ENCODE data around the gene ATP5F1D. TPM values are rescaled to one million over a fixed set of nuclear protein-coding genes. Genes with fewer than 3 reads are reported as not detected.

ATP5F1D gene
- total RNA-seq, 6 donors from 2014 or later: 56.0 to 187 (median 113) TPM

DNA sequence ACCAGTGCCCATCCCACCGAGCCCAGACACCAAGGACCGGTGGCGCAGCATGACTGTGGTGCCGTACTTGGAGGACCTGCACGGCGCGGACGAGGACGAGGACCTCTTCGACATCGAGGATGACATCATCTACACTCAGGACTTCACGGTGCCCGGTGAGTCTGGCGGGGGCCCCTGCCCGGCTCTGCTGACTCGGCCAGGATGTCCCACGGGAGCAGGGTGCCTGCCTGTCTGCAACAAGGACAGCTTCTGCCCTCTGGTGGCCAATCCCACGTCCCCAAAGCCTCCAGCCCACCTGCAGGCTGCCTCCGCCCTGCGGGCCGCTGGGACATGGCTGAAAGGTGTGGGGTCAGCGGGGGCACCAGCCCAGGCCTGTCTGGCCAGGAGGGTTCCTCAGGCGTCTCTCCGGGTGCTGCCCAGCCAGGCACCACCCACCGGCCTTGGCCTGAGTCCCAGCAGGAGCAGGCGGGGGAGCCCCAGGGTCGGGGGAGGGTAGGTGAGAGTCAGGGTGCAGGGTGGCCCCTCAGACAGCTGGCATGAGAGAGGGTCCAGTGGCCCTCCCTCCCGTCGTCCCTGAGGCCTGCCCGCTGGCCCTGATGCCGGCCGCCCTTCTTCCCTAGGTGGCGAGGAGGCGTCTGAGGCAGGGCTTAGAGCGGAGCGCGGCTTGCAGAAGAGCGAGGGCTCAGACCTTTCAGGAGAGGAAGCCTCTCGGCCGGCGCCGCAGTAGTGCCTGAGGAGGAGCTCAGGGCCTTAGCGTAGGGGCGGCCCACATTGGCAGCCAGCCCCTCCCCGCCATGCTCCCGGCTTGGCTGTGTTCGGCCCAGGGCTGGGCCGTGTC is 18.3 kb upstream of the ATP5F1D start:
- DNase-seq (peak in 1 of 2 donors; percentile 80), ATAC-seq (ENCODE audit: low FRiP score in 2 of 2) (no peak)
- 75 to 87% methylated on average over 4 to 42 of the region's 48 CpGs for WGBS, 2 donors
- Histone ChIP-seq H3K4me1 (peaks cover 0 to 11% (median 5%) of the 10 kb centered on the region in 4 donors), H3K9me3 (no peaks in the 10 kb centered on the region), H3K4me3 (no peak overlapping the region), H3K27me3 (no peaks in the 10 kb centered on the region), H3K27ac (peak overlapping the region in 1 of 4 donors; percentile 35), H3K36me3 (peaks cover 11 to 86% (median 68%) of the 10 kb centered on the region in 4 donors)
- TF ChIP-seq POLR2AphosphoS5 (IDR thresholded peaks at IDR 0.05) (no peak), POLR2A (IDR thresholded peaks at IDR 0.05) (no peak), EP300 (IDR thresholded peaks at IDR 0.05) (no peak)
- TF ChIP-seq, protein P1, sequence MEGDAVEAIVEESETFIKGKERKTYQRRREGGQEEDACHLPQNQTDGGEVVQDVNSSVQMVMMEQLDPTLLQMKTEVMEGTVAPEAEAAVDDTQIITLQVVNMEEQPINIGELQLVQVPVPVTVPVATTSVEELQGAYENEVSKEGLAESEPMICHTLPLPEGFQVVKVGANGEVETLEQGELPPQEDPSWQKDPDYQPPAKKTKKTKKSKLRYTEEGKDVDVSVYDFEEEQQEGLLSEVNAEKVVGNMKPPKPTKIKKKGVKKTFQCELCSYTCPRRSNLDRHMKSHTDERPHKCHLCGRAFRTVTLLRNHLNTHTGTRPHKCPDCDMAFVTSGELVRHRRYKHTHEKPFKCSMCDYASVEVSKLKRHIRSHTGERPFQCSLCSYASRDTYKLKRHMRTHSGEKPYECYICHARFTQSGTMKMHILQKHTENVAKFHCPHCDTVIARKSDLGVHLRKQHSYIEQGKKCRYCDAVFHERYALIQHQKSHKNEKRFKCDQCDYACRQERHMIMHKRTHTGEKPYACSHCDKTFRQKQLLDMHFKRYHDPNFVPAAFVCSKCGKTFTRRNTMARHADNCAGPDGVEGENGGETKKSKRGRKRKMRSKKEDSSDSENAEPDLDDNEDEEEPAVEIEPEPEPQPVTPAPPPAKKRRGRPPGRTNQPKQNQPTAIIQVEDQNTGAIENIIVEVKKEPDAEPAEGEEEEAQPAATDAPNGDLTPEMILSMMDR (IDR thresholded peaks at IDR 0.05): peak in 3 of 6 experiments; percentile 11 to 42 (median 28)

DNA sequence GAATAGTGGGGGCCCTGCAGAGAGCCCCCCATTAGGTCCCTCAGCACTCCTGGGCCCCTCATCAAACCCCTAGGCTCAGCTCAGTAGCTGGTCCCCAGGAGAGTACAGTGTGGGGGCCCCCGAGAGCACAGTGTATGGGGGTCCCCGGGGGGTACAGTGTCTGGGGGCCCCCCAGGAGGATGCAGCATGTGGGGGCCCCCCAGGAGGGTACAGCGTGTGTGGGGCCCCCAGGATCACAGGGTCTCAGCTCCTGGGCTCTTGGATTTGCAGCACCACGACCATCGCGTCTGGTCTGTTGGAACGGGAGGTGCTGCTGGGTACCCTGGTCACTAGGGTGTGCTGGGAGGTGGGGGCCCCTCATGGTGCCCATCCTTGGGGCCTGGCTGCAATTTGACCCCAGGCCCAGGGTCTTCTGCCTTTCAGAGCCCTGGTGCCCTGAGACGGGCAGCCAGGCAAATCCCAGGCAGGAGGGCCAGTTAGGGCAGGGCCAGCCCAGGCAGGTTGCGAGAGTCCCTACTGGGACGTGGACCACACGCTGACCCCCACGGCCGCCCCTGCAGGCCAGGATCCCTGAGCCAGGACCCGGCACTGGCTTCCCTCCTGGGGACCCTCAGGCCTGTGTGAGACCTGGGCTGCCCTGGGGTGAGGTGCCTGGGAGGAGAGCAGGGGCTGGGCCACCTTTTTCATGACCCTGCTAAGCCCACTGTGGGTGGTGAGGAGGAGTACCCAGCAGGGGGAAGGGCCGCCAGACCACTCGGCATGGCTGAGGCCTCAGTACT is 17.3 kb upstream of the ATP5F1D start:
- H3K27ac ChIP-seq: no peak overlapping the region
- peaks cover 11 to 87% (median 70%) of the 10 kb centered on the region in 4 donors for H3K36me3 ChIP-seq
- ATAC-seq (ENCODE audit: low FRiP score in 2 of 2) (no peak), DNase-seq (no peak)
- TF ChIP-seq POLR2A (IDR thresholded peaks at IDR 0.05): no peak
- no peak for TF ChIP-seq POLR2AphosphoS5 (IDR thresholded peaks at IDR 0.05)
- TF ChIP-seq, protein P1 (IDR thresholded peaks at IDR 0.05): no peak
- no peak for TF ChIP-seq EP300 (IDR thresholded peaks at IDR 0.05)
- no peaks in the 10 kb centered on the region for H3K27me3 ChIP-seq
- H3K4me1 ChIP-seq: peaks cover 0 to 6% (median 5%) of the 10 kb centered on the region in 4 donors
- no peak overlapping the region for H3K4me3 ChIP-seq
- WGBS, 2 donors: 93% methylated on average over 6 of the region's 16 CpGs; no CpG with 5 or more reads in 1 of the 2 donors
- no peaks in the 10 kb centered on the region for H3K9me3 ChIP-seq

DNA sequence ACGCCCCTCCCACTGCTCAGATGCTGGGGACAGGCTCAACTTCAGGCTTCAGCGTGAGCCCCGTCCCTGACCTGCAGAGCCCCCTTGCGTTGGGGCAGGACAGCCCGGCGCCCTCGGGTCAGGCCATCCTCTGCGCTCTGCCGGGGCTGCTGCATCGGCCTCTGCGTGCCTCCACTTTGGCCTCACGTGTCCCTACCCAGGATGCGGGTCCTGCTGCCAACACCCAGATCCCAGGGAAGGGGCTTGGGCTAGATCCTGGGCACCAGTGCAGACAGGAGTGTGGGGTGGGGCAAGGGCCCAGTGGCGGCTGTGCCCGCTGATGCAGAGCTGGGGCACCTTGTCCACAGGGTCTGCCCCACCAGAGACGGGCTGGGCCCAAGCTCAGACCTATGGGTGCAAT is 16.7 kb upstream of the ATP5F1D start:
- no peaks in the 10 kb centered on the region for H3K27me3 ChIP-seq
- H3K9me3 ChIP-seq: no peaks in the 10 kb centered on the region
- H3K4me1 ChIP-seq: peaks cover 0 to 6% (median 5%) of the 10 kb centered on the region in 4 donors
- TF ChIP-seq EP300 (IDR thresholded peaks at IDR 0.05) (no peak), POLR2AphosphoS5 (IDR thresholded peaks at IDR 0.05) (no peak), POLR2A (IDR thresholded peaks at IDR 0.05) (no peak)
- TF ChIP-seq, protein P1 (IDR thresholded peaks at IDR 0.05): no peak
- H3K36me3 ChIP-seq: peaks cover 11 to 85% (median 69%) of the 10 kb centered on the region in 4 donors
- H3K4me3 ChIP-seq: no peak overlapping the region
- DNase-seq: peak in 1 of 2 donors; percentile 51
- 93 to 94% methylated on average over 10 to 13 of the region's 16 CpGs for WGBS, 2 donors
- no peak overlapping the region for H3K27ac ChIP-seq
- ATAC-seq (ENCODE audit: low FRiP score in 2 of 2): no peak

DNA sequence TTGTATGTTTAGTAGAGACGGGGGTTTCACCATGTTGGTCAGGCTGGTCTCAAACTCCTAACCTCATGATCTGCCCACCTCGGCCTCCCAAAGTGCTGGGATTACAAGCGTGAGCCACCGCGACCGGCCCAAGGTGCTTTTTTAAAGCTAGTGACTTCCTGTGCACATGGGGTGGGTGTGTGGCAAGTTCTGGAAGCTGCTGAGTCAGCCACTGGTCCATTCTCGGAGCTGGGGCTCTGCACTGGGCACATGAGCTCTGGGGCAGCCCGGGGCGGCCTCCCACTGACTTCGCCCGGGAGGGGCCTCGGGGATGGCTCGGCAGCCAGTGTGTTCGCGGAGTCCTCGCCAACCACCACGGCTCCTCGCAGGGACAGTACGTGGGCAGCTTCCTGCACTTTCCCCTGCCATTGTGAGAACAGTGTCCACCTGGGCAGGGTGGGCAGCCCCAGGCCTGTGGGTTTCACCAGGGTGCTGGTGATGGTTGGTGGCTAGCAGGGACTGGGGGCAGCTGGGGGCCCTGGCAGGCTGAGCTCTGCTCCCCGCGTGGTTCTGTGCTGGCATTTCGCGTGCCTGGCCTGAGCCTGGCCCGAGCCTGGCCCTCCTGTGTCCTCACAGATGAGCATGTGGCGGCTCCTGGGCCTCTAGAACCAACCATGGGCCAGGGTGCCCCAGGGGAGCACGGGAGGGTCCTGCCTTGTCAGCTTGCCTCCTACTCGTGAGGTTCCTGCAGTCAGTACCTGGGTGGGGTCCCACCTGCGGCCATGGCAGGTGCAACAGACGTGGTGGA is 15.9 kb upstream of the ATP5F1D start:
- no peak for DNase-seq
- WGBS, 2 donors: 94% methylated on average over 8 to 29 of the region's 29 CpGs
- H3K36me3 ChIP-seq: peaks cover 6 to 78% (median 61%) of the 10 kb centered on the region in 4 donors
- no peak overlapping the region for H3K4me3 ChIP-seq
- no peak overlapping the region for H3K27ac ChIP-seq
- peaks cover 0 to 11% (median 6%) of the 10 kb centered on the region in 4 donors for H3K4me1 ChIP-seq
- no peak for TF ChIP-seq POLR2A (IDR thresholded peaks at IDR 0.05)
- no peaks in the 10 kb centered on the region for H3K9me3 ChIP-seq
- ATAC-seq (ENCODE audit: low FRiP score in 2 of 2): no peak
- H3K27me3 ChIP-seq: no peaks in the 10 kb centered on the region

Data from upper lobe of left lung (tissue), 6 donors.